ENCODE results near the gene BEGAIN. TPM values are rescaled to one million over a fixed set of nuclear protein-coding genes. Genes with fewer than 3 reads are reported as not detected.
A peak's percentile ranks its signal among the peaks of the same experiment; 100 is the strongest.

BEGAIN gene
- total RNA-seq, 4 donors from 2014 or later: 0.47 to 1.5 (median 0.53) TPM; not detected in 1

GRCh38 chr14:100589071-100589759 is 2.0 kb upstream of the BEGAIN start:
- TF ChIP-seq POLR2A (IDR thresholded peaks at IDR 0.05): no peak
- no peak for TF ChIP-seq CTCF (IDR thresholded peaks at IDR 0.05)
- 71 to 77% methylated on average over 4 of the region's 13 CpGs for WGBS, 2 donors
- intact Hi-C loops (cut with DNase I): no loop called here
- Histone ChIP-seq H3K4me3 (no peak overlapping the region), H3K27me3 (peaks cover 0 to 81% (median 5%) of the 10 kb centered on the region in 4 donors), H3K27ac (no peak overlapping the region), H3K36me3 (no peaks in the 10 kb centered on the region), H3K9me3 (no peaks in the 10 kb centered on the region), H3K4me1 (peaks cover 6 to 17% (median 15%) of the 10 kb centered on the region in 3 donors)
- DNase-seq: no peak

GRCh38 chr14:100588671-100589070 is 1.5 kb upstream of the BEGAIN start:
- Histone ChIP-seq H3K36me3 (no peaks in the 10 kb centered on the region), H3K4me1 (peaks cover 6 to 17% (median 15%) of the 10 kb centered on the region in 3 donors), H3K27me3 (peaks cover 0 to 75% (median 5%) of the 10 kb centered on the region in 4 donors), H3K27ac (no peak overlapping the region), H3K4me3 (no peak overlapping the region), H3K9me3 (no peaks in the 10 kb centered on the region)
- TF ChIP-seq POLR2A (IDR thresholded peaks at IDR 0.05) (no peak), CTCF (IDR thresholded peaks at IDR 0.05) (no peak)
- WGBS, 2 donors: 66 to 69% methylated on average over 4 to 6 of the region's 10 CpGs
- DNase-seq: no peak
- intact Hi-C loops (cut with DNase I): no loop called here

GRCh38 chr14:100587763-100588411 is 670 bp upstream of the BEGAIN start:
- TF ChIP-seq POLR2A (IDR thresholded peaks at IDR 0.05) (no peak), CTCF (IDR thresholded peaks at IDR 0.05) (no peak)
- Histone ChIP-seq H3K4me1 (peaks cover 6 to 17% (median 15%) of the 10 kb centered on the region in 3 donors), H3K4me3 (peak overlapping the region in 2 of 4 donors; percentile 56 to 67), H3K27me3 (peaks cover 0 to 69% (median 5%) of the 10 kb centered on the region in 4 donors), H3K27ac (no peak overlapping the region), H3K9me3 (no peaks in the 10 kb centered on the region), H3K36me3 (no peaks in the 10 kb centered on the region)
- intact Hi-C loops (cut with DNase I): no loop called here
- DNase-seq: no peak
- WGBS, 2 donors: 42 to 49% methylated on average over 8 of the region's 15 CpGs

- DNase-seq: no peak
- H3K27me3 ChIP-seq: peaks cover 0 to 56% (median 5%) of the 10 kb centered on the region in 4 donors
- H3K27ac ChIP-seq: no peak overlapping the region
- no peaks in the 10 kb centered on the region for H3K9me3 ChIP-seq
- intact Hi-C loops (cut with DNase I): no loop called here
- peak overlapping the region; percentile 29 to 67 (median 46) for H3K4me3 ChIP-seq
- no peaks in the 10 kb centered on the region for H3K36me3 ChIP-seq
- H3K4me1 ChIP-seq: peaks cover 6 to 17% (median 15%) of the 10 kb centered on the region in 3 donors
- 0% methylated on average over 13 of the region's 62 CpGs; no CpG with 5 or more reads in 1 of the 2 donors for WGBS, 2 donors
- TF ChIP-seq POLR2A (IDR thresholded peaks at IDR 0.05) (no peak), CTCF (IDR thresholded peaks at IDR 0.05) (no peak)
Measured at GRCh38 chr14:100586403-100587085, 673 bp downstream of the BEGAIN start.

- no peaks in the 10 kb centered on the region for H3K9me3 ChIP-seq
- WGBS, 2 donors: 83% methylated on average over 1 of the region's 8 CpGs; no CpG with 5 or more reads in 1 of the 2 donors
- no peak for DNase-seq
- H3K4me3 ChIP-seq: peak overlapping the region in 3 of 4 donors; percentile 36 to 67 (median 56)
- no peak overlapping the region for H3K27ac ChIP-seq
- intact Hi-C loops (cut with DNase I): no loop called here
- H3K4me1 ChIP-seq: peaks cover 6 to 17% (median 15%) of the 10 kb centered on the region in 3 donors
- TF ChIP-seq CTCF (IDR thresholded peaks at IDR 0.05) (no peak), POLR2A (IDR thresholded peaks at IDR 0.05) (no peak)
- H3K36me3 ChIP-seq: no peaks in the 10 kb centered on the region
- peaks cover 0 to 51% (median 5%) of the 10 kb centered on the region in 4 donors for H3K27me3 ChIP-seq
Measured at GRCh38 chr14:100586153-100586402, 1.1 kb downstream of the BEGAIN start.

All from esophagus squamous epithelium (tissue), 5 donors.